Measurements from ENCODE around the gene LAMC2.
A peak's percentile ranks its signal among the peaks of the same experiment; 100 is the strongest.

LAMC2 gene

DNA sequence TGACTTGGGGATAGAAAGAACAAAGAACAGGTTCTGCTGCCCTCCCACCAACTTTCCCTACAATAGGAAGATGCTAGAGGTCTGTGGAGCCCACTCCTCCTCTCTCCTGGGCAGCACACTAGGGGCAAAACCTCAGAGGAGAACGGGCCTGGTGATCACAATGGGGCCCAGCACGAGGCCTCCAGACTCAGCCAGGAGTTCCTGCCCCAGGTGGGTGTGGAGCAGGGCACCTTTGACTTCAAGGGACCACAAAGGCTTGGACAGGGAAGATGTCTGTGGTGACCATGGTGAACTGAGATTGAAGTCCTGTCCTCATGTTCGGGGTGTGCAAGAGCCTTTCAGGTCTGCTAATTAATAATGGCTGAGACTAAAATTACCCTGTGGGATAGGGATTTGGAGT is 88.8 kb downstream of the LAMC2 start:
- TF ChIP-seq, protein P1, sequence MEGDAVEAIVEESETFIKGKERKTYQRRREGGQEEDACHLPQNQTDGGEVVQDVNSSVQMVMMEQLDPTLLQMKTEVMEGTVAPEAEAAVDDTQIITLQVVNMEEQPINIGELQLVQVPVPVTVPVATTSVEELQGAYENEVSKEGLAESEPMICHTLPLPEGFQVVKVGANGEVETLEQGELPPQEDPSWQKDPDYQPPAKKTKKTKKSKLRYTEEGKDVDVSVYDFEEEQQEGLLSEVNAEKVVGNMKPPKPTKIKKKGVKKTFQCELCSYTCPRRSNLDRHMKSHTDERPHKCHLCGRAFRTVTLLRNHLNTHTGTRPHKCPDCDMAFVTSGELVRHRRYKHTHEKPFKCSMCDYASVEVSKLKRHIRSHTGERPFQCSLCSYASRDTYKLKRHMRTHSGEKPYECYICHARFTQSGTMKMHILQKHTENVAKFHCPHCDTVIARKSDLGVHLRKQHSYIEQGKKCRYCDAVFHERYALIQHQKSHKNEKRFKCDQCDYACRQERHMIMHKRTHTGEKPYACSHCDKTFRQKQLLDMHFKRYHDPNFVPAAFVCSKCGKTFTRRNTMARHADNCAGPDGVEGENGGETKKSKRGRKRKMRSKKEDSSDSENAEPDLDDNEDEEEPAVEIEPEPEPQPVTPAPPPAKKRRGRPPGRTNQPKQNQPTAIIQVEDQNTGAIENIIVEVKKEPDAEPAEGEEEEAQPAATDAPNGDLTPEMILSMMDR (IDR thresholded peaks at IDR 0.05; ENCODE audit: insufficient read depth, low read depth, low read length, missing control alignments) = no peak
- no peak for DNase-seq (ENCODE audit: low read depth)
- no peak overlapping the region for H3K4me3 ChIP-seq (ENCODE audit: low read length)

DNA sequence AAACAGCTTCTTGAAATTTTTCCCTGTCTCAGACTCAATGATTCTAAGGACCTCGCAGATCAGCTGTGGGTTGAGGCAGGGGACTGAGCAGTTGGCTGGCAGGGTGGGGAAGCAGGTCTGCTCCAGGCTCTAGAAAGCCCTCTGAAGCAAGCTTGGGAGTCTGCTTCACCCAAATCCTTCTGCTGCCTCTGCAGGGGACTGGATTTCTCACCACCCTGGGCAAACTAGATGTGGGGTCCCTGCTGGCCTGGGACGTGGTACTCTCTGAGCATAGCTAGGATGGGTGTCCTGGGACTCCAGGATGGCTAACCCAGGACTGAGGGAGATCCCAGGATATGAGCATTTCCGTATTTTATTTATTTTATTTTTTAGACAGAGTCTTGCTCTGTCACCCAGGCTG is 89.3 kb downstream of the LAMC2 start:
- no peak overlapping the region for H3K4me3 ChIP-seq (ENCODE audit: low read length)
- TF ChIP-seq, protein P1 (IDR thresholded peaks at IDR 0.05; ENCODE audit: insufficient read depth, low read depth, low read length, missing control alignments) = no peak

DNA sequence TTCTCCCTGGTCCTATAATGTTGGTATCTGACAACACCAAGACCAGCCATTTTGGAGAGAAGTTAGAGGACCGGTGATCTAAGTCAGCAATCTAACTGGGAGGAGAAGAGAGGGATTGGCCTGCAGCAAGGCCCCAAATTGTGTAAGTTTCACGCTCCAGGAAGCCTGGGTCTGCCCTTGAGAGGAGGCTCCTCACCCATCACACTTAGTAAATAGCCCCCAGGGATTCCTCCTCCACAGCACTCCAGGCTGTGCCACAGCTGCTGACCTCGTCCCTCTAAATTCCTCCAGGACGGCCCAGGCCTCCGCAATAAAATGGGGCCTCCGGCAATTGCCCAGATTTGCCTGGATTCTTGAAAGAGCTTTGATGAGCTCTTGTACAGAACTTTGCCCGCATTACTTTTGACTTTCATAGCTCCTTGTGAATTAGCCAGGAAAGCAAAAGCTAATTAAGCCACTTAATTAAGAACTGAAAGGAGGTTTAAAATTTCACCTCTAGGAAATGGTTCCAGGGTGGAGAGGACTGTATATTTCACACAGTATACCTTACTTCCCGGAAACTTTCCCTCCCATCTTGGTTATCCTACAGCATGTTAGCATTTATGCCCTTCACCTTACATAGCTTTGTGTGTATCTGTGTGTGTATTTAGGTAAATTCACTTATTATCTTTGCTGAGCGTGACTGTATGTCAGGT is 90.5 kb downstream of the LAMC2 start:
- TF ChIP-seq, protein P1 (IDR thresholded peaks at IDR 0.05; ENCODE audit: insufficient read depth, low read depth, low read length, missing control alignments) = no peak
- DNase-seq (ENCODE audit: low read depth) = no peak
- no peak overlapping the region for H3K4me3 ChIP-seq (ENCODE audit: low read length)

More for the DNA sequence above, 89.3 kb downstream of the LAMC2 start:
- no peak for DNase-seq (ENCODE audit: low read depth)

DNA sequence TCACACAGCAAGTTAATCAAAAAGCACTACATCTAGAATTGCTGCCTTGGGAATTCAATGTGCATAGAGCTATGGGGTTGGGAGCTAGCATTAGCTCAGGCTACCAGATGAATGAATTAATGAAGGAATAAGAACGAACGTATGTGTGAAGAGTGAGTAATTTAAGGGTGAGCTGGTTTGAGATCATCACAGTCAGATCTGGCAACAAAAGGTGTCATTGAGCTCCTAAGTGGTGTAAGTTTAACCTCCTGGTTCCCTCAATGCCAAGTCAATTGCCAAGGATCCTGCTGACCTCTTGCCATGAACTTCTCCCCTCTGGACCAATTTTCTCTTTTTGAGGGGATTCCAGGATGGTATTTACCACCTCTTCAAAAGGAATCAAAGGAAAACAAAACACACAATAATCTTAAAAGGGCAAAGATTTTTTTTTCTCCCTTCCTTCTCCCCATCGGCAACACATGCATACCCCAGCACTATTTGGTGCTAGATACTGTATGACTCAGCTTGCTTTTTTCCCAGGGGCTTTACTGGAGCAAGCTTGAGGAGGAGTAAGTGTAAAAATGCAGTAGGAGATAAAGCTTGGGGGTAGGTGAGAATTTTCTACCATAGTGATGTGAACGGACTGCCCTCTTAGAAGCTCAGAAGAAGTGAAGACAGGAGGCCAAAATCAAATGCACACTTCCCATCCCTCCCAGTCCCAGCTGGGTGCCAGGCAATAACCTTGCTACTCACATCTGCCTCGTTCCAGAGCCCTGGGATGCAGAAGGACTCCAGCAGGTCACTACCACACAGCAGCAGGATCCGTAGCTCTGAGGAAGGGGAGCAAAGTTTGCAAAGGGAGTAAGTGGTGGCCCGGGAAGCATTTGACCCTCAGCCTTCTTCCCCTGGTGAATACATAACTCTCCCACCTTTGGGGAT is 92.0 kb downstream of the LAMC2 start:
- TF ChIP-seq, protein P1 (IDR thresholded peaks at IDR 0.05; ENCODE audit: insufficient read depth, low read depth, low read length, missing control alignments) = no peak
- H3K4me3 ChIP-seq (ENCODE audit: low read length) = no peak overlapping the region
- peak; percentile 84 for DNase-seq (ENCODE audit: low read depth)

DNA sequence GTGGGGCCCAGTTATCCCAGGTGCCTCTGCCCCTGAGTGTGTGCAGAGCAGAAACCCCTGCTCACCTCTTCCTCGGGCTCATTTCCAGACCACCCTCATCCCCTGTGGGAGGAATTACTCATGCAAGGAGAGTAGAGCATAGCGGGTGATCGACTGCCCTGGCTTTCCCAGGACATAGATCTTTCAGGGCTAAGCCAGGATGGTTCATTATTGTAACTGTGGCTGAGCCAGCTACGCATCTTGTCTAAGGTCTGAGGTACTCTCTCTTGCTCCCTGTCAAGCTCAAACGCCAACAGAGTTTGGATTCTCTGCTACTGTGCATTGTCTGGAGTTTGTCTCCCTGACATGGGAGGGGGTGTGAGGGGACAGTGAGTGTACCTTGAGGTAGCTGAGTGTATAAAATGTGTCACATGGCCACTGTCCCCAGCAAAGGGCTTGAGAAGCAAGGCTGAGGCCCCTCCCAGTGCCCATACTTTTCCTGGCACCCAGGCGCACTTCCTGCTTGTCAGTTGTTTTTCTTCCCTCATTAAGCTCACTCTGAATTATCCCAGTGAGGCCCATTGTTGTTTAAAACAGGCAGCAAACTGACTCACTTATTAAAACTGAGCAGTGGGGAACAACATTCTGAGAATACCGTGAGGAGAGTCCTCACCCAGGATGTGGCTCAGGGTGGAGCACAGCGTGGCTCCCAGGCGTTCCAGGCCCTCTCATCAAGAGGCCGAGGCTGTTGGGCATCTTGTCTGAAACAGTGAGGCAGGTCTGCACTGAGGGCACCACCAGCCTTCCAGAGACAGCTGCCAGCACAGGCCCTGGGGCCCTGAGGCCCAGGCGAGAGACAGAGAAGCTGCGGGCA is 92.9 kb downstream of the LAMC2 start:
- DNase-seq (ENCODE audit: low read depth) = peak; percentile 94
- H3K4me3 ChIP-seq (ENCODE audit: low read length) = no peak overlapping the region
- TF ChIP-seq, protein P1 (IDR thresholded peaks at IDR 0.05; ENCODE audit: insufficient read depth, low read depth, low read length, missing control alignments) = no peak

DNA sequence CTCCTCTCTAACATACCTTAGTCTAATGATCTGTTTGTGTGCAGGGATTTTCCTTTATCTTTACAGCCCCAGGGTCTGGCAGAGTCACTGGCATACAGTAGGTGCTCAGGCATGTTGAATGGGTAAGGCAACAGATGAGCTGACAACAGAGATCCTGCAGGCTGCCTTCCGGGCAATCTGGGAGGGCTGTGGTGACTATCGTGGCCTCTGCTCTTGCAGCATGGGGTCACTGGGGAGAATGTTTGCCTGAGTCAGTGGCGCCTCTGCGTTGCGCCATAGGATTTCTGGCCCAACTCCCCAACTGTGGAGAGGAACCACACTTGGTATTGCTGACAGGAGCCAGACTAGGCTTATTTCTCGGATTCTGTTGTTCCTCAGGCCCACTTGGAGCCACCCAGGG is 93.8 kb downstream of the LAMC2 start:
- DNase-seq (ENCODE audit: low read depth) = peak; percentile 99
- TF ChIP-seq, protein P1 (IDR thresholded peaks at IDR 0.05; ENCODE audit: insufficient read depth, low read depth, low read length, missing control alignments) = no peak
- H3K4me3 ChIP-seq (ENCODE audit: low read length) = no peak overlapping the region

Data from epithelial cell of esophagus (primary cell).